OCI-LY7 (cell line): Measurements from ENCODE around the gene RSBN1L.

Experiments
- CTCF ChIP-seq: fragments of 200-600 bp; sonication (generic); conservative IDR thresholded peaks from 2 replicates; pipeline ENCODE4 v1.5.1; 2014; ENCODE audit warnings: mild to moderate bottlenecking, antibody characterized with exemption, low read length, moderate library complexity, mixed read lengths
- EZH2phosphoT487 ChIP-seq: fragments of 200-600 bp; sonication (generic); IDR thresholded peaks from 2 replicates; pipeline ENCODE4 v1.6.1; 2018; ENCODE audit warnings: low read depth, borderline replicate concordance, mild to moderate bottlenecking, mixed run types, antibody characterized with exemption, low read length, moderate library complexity, mixed read lengths

DNA sequence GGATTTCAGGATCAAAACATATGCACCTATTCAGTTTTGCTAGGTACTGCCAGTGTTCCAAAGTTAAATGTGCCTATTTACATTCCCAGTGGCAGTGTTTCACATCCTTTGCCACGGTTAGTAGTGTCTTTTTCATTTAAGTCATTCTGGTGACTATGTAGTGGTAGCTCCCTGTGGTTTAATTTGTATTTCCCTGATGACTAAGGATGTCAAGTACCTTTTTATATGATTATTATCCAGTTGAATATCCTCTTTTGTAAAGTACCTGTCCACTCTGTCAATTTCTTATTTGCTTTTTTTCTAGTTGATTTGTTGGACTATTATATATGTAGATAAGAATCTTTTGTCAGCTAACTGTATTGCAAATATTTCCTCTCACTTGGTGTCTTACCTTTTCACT is 56.9 kb downstream of the RSBN1L start:
- TF ChIP-seq CTCF (no peak), EZH2phosphoT487 (no peak)
